Sciatic nerve (tissue), 2 donors: ENCODE data around the gene ACAP3. TPM values are rescaled to one million over a fixed set of nuclear protein-coding genes. Genes with fewer than 3 reads are reported as not detected.
A peak's percentile ranks its signal among the peaks of the same experiment; 100 is the strongest.

Experiments used
- ATAC-seq: fragments of 200-7000 bp; cut with Tn5 transposase; one replicate; pipeline ENCODE4 v1.9.1; 2020; ENCODE audit warnings: mild to moderate bottlenecking, moderate library complexity
- DNase-seq: peaks from one replicate; pipeline ENCODE4 v3.0.0-alpha.2; 2020; ENCODE audit warnings: low spot score
- intact Hi-C: fragments of 100-400 bp; cut with DNase I; formaldehyde crosslinking; loops from one replicate; pipeline ENCODE4 v1.14.2; 2022
- total RNA-seq: library from RNA; stranded (reverse); fragmentation: NEBNext Ultra II Directional; extraction: Animal tissue kit (Norgen Biotek cat#: 25700); gene quantifications from one replicate; pipeline ENCODE4 v1.2.1, GENCODE V29; 2021
- donor health status: DM: no; HTN: no; CAD: no.
- donor health status: DM: no; HTN: no; CAD: no.

Gene ACAP3
- total RNA-seq, 1 donor from 2014 or later = 74.7 TPM

DNA sequence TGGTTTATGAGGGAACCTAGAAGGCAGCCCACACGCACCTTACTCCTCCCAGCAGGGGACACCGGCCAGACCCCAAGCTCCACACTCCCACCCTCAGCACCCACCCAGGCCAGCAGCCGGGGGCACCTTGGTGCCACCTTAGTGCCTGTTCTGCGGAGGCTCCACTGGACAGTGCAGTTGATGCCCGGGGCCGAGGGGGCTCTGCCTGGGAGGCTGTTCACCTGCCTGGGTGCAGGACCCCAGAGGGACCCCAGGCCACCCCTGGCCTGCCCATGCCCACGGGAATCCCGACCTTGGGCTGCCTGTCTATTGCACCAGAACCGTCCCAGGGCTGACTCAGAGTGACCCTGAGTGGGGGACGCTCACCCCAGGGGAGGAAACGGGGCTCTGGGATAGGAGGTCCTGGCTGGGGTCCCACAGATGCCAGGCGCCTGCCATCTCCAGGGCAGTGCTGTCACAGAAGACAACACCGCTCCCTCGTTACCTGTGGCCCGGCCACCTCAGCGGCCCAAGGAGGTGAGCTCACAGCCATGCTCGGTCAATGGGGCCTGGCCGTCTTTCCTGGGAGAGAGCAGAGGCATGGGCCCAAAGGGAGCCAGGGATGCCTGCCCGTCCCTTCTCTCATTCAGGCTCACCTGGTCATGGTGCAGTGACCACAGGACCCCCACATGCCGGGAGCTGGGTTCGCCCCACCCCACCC lies 26.8 kb downstream of the ACAP3 start:
- DNase-seq = no peak
- no peak for ATAC-seq
- intact Hi-C loops = no loop called here

DNA sequence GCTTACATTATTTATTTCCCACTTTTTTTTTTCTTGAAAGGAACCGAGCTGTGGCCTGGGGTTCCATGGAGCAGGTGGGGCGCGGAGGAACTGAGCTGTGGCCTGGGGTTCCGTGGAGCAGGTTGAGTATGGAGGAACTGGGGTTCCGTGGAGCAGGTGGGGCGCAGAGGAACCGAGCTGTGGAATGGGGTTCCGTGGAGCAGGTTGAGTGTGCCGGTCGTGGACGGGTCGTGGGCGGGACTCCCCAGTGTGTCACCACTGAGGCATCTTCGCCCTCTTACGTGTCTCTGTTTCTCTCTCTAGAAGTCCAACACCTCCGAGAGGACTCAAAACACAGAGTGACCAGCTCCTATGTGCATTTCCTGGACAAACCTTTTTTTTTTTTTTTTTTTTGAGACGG lies 28.7 kb downstream of the ACAP3 start:
- ATAC-seq (no peak), DNase-seq (no peak)
- intact Hi-C loops = no loop called here

DNA sequence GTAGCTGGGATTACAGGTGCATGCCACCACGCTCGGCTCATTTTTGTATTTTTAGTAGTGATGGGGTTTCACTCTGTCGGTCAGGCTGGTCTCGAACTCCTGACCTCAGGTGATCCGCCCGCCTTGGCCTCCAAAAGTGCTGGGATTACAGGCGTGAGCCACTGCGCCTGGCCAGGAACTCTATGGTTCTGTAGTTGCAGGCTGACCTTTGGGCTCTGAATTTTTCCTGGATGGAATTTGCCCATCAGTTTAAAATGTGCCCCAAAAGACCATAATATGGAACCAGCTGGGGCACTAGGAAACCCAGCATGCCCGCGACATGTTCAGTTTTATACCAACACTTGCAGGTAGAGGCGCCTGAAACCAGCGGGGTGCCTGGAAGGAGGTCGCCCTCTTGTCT lies 29.1 kb downstream of the ACAP3 start:
- no peak for DNase-seq
- no peak for ATAC-seq
- intact Hi-C loops = no loop called here

DNA sequence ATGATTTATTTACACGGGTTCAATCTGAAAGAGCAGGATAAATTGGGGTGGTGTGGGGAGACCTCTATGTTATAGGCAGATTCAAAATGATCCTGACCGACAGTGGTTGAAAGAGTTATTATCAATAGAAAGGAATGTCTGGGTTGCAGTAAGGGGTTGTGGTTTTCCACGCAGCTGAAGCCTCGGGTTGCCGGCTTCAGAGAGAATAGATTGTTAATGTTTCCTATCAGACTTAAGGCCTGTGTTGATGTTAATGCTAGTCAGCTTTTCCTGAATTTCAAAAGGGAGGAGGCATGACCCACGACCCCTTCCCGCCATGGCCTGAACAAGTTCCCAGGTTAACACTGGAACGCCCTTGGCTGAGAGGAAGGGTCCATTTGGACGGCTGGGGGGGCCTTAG lies 31.9 kb downstream of the ACAP3 start:
- no peak for ATAC-seq
- intact Hi-C loops = no loop called here
- DNase-seq = no peak

DNA sequence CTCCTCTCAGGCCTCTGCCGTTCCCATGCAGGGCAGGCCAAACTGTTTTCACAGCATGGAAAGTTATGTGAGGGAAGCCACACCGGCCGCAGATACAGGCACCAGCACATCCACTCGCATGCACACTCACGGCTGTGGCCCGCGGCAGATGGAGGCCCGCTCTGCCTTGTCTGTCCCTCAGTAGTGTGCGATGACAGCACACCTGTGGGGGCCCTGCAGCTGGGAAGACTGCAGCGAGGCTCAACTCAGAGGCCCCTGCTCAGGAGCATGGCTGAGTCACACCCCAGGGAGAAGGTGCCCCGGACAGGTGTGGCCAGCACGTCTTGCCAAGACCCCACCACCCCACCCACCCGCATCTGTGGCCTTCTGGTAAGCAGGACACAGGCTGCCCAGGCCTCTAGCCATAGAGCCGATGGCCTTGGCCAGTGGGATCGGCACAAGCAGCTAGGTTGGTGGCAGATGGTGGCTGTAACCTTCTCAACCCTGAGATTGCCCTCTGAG lies 32.7 kb downstream of the ACAP3 start:
- ATAC-seq (no peak), DNase-seq (no peak)
- intact Hi-C loops = no loop called here

DNA sequence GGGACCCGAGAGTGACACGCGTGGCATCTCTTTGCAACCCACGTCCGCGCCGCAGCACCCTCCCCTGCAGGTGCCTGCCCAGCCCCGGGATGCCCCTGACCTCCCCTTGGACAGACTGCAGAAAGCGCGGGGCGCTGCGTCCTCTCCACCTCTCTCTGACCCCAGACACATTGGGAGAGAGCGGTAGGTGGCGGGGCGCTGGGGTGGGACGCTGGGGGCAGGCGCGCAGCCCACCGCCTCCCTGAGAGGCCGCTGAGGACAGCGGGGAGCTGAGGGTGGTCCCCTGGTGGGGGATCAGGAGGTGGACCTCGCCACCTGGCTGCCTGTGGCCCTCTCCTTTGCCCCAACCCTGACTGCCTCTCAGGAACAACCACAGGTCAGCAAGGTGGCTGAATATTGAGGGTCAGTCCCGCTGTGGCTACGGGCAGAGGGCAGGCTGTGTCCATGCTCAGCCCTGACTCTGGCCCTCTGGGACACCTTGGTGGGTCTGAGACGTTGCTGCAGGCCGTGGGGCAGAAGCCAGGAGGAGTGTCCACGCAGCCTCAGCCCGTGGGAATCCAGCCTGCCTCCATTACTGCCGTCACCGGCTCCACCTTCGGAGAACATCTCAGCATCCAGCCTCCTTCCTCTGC lies 33.3 kb downstream of the ACAP3 start:
- intact Hi-C loops = no loop called here
- ATAC-seq (peak; percentile 38), DNase-seq (no peak)

DNA sequence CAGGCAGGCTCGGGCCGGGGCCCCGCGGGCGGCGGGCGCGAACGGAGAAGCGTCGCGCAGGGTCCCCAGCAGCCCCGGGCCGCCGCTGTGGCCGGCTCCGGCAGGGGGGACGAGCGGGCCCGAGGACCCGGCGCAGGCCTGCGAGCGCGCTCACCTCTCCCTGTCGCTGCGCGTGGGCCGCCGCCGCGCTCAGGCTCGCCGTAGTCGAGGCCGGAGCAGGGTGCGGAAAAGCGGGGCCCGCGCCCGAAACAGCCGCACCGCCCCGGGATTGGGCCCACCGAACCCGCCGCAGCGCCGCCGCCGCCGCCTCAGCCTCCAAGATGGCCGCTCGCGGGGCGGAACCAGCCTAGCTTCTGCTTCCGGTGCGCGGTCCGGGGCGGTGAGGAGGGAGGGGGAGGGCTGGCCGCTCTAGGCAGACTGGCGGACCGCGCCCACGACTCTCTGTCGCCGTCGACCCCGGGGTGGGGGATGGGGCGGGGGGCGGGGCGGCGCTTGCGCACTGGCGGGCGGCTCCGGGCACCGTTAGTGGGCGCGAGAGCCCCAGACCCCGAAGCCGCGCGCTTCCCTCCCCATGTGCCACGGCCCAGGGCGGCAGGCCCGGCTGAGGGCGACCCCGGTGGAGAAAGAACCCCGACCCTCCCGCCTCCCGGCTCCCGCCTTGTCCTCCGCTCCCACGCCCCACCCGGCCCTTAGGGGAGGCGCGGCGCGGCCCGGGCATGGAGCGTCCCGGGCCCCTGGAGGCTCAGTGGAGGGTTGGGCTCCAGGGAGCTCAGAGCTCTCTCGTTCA lies 34.0 kb downstream of the ACAP3 start, which contains the start of gene UBE2J2:
TSS of gene UBE2J2 (minus strand) at position 343 of the 787 bp plus-strand sequence. CDS start 5,862 bp downstream, outside the sequence.
- intact Hi-C loops = no loop called here
- peak; percentile 97 for ATAC-seq
- DNase-seq = peak; percentile 97

DNA sequence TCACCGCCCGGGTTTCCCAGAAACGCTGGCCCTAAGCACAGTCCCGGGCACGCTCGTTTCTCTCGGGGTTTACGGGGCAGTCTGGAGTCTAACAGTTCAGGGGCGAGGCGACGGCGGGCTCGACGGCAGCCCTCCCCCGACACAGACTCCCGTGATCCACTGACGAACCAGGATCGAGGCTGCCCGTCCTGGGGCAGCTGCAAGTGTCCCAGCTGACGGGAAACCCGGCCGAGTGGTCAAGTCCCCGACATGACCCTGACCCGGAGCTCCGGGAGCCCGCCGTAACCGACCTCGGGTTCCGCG lies 34.6 kb downstream of the ACAP3 start:
- intact Hi-C loops = no loop called here
- DNase-seq (no peak), ATAC-seq (no peak)

DNA sequence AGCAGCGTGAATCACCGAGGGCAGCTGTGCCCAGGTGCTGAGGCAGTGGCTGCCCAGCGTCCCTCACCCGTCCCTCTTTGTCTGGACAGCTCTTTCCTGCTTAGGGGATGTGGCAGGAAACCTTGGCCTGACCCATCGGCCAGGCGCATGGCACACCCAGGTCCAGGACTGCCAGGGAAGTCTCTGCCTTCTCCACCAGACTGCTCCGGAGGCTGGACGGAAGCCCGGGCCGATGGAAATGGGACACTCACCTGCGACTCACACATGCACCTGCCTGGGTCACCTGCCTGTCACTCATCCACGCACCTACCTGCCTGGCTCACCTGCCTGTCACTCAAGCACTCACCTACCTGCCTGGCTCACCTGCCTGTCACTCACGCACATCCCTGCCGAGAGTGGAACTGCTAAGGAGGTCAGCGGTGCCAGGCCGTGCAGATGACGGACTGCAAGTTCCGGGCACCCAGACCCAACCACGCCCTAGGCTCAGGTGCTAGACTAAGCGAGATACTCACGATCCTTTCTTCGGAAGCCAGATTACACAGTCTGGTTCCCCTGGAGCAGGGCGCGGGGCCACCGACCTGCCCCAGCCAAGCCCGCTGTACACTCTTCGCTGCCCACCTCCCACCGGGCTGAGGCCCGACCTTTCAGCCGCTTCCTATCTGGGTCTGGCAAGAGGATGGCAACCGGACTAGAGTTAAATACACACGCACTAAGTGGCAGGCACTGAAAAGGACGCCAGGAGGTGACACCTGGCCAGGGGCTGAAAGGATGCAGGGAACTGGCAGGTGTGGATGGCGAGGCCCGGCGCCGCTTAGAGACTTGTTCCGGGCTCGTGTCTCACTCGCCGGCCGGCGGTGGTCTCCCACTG lies 35.2 kb downstream of the ACAP3 start:
- no peak for DNase-seq
- ATAC-seq = no peak
- intact Hi-C loops = no loop called here

DNA sequence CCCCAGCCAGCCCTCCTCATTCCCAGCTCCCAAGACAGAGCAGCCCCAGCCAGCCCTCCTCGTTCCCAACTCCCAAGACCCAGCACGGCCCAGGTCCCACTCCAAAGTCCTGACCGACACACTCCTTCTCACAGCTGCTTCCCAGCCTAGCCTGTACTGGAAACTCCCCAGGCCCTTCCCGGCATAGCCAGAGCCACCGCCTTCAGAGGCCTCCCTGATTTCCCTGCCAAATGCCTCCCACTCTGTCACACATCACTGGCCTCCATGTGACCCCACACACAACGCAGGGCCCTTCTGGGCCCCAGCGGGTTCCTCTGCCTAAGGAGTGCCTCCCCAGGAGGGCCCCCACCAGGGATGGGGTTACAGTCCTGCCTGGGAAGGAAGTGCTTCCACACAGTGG lies 36.9 kb downstream of the ACAP3 start:
- no peak for DNase-seq
- intact Hi-C loops = no loop called here
- no peak for ATAC-seq

DNA sequence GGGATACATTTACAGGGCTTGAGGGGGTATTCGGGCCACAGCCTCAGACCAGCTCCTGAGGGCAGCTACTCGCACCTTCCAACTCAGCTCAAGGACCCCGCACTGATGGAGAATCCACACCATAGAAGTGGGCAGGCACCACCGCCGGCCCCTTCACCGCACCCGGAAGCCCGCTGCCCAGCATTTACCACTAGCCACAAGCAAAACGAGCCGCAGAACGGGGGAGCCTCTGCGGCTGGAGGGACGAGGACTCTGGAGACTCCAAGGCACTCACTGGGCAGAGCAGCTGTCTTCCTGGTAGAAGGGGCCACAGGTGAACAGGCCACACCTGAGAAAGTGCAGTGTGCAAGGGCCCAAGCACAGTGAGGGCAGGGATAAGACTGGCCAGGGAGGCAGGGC lies 39.4 kb downstream of the ACAP3 start:
- intact Hi-C loops = no loop called here
- ATAC-seq (no peak), DNase-seq (no peak)

DNA sequence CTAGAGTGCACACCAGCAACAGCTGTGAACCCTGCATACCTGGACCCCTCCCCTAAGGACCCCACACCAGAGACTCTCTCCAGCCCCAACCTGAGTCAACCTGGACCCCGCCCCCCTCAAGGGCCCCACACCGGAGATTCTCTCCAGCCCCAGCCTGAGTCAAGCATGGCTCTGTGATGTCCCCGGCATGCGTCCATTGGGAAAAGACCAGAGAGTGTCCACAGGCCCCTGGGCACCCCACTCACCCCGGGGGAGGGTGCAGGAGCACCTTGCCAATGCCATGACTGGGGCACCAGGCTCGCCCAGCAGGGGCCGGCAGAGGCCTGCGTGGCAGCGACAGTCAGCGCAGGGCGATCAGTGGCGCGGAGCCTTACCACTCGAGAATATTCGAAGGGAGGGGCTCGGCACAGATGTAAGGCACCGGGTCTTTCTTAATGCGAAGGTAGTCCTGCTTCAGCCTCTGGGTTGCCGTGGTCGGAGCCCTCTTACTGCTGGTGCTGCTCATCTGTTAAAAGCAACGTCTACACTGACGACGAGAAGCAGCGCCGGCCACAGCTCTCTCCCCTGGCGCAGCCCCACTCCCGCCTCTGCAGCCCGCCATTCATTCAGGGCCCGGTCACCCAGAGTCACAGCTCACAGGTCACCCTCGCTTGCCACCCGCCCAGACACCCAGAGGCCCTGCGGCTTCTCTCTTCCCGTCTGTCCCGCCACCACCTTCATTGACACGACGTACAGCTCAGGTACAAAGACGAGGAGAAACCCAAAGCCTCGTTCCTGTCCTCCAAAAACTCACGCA lies 40.0 kb downstream of the ACAP3 start:
- intact Hi-C loops = no loop called here
- DNase-seq (no peak), ATAC-seq (peak; percentile 14)

DNA sequence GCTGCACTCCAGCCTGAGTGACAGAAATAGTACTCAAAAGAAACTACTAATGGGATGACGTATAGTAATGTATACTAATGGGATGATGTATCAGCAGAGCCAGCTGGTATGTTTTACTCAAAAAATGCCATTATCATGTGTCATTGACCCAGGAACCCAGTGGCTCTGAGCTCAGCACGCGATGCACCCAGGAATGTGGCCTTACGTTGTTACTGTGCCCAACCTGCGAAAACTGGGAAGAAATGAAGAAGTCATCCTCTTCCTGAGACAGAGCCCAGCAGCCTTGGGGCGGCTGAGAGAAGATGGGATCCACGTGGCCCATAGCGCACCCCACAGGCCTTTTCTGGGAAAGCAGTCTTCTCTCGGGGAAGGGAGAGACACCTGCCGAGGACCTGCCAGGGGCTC lies 42.9 kb downstream of the ACAP3 start:
- intact Hi-C loops = no loop called here
- ATAC-seq (no peak), DNase-seq (no peak)

DNA sequence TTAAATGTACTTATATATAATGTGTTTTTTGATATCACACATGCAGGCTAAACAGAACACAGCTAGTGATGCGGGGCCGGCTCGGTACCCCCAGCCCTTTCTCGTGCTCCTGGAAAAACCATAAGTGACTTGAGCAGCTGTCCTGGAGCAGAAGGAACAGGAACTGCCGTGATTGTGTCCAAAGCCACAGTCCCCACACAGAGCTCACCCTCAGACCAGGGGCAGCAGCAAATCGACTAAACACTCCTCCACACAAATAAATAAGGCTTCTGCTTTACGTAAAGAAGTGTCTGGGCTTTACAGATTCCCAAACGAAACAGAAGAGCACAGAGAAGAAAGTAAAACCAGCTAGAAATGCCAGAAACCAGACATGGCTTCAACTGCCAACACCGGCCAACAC lies 43.7 kb downstream of the ACAP3 start:
- no peak for ATAC-seq
- DNase-seq = no peak
- intact Hi-C loops = no loop called here

DNA sequence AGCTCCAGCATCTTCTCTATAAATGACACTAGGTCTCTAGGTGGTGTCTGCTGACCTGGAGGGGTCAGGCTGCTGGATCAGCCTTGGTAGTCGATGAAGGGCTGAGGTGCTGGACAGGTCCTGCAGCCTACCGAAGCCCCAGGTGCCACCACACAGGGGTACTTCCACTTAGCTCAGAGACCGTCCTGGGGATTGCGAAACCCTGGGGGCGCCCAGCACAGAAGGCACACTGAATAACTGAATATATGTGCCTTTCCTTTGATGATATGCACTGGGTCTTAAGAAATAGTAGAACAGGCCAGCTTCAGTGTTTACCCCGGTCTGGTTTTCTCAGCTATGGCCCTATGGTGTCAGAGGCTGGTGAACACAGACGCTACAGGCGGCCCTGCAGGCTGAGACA lies 45.0 kb downstream of the ACAP3 start:
- intact Hi-C loops = no loop called here
- ATAC-seq (no peak), DNase-seq (no peak)

DNA sequence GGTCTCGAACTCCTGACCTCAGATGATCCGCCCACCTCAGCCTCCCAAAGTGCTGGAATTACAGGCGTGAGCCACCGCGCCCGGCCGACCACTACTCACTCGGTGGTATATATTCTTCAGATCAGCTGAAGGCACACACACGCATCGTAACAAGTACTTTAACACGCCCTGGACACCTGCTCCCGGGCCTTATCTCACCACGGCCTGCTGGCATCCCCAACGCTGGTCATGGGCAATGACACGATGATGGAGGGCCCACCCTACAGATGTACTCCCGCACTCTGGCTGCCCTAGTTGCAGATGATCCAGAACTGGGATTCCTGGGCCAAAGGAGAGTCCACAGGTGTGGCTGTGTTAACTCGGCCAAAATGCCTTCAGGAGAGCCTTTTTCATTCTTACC lies 45.7 kb downstream of the ACAP3 start:
- no peak for ATAC-seq
- no peak for DNase-seq
- intact Hi-C loops = no loop called here

DNA sequence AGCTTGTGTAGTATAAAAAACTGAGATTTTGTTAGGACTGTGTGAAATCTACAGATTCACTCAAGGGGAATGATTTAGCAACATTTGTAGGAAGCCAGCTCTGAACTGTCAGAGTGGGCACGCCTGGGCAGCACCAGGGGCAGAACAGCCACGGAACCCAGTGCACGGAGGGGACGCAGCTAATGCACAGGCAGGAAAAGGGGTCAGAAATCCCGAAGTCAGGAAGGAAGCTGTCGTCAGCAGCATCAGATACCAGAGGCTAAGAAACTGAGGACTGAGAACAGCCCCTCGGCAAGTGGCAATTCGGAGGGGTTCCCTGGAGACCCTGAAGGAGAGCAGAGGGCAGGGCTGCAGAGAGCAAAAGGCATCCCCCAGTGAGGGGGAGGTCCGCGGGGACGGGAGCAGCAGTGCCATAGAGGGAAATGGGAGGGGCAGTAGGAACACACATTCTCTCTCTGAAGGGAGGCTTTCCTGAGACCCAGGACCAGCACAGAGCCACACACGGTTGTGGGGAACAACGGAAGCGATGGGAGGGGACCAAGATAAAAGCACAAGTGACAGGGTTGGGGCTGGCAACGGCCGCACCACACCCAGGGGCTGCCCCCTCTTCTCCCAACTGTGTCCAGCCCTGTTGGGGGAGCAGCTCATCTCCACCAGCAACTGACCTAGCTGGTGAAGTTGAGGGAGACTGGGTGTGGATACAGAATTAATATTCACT lies 46.7 kb downstream of the ACAP3 start:
- ATAC-seq (no peak), DNase-seq (no peak)
- intact Hi-C loops = no loop called here
